Cardiac fibroblast (primary cell): ENCODE results near the gene UBE2E2.

Experiments used
- DNase-seq, 2 donors: peaks; one replicate each; pipeline versions ENCODE4 v3.0.0 to v3.0.0-alpha.2; 2010; ENCODE audit warnings: low read depth in 2 of 2
- H3K4me3 ChIP-seq, 2 donors: replicated peaks in 1 of 2; 1 replicate in 1 of 2; 2 replicates in 1 of 2; pipeline ENCODE4 v1.5.1; 2011; ENCODE audit warnings: low read depth in 2 of 2, low read length in 2 of 2, mild to moderate bottlenecking in 2 of 2, moderate library complexity in 1 of 2
- TF ChIP-seq, protein P1 (sequence below): IDR thresholded peaks from one replicate; pipeline ENCODE4 v1.5.1; 2011; ENCODE audit warnings: low read depth, mild to moderate bottlenecking, low read length, inconsistent platforms

UBE2E2 gene

DNA sequence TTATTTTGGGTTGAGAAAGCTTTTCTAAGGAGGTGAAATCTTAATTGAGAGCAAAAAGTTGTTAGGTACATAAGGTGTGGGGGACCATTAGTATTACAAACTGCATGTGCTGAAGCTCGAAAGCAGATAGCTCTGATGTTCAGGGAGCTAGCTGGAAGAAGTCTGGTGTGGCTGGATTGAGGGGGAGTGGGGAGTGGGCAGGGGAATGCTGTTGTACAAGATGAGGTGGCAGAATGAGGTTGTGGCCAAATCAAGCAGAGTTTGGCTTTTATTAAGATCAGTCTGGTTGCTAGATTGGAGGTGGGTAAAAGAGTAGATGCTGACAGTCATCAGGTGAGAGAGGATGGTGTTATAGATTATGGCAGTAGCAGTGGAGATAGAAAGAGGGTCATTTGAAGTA, 32.1 kb downstream of the UBE2E2 start:
- TF ChIP-seq, protein P1, sequence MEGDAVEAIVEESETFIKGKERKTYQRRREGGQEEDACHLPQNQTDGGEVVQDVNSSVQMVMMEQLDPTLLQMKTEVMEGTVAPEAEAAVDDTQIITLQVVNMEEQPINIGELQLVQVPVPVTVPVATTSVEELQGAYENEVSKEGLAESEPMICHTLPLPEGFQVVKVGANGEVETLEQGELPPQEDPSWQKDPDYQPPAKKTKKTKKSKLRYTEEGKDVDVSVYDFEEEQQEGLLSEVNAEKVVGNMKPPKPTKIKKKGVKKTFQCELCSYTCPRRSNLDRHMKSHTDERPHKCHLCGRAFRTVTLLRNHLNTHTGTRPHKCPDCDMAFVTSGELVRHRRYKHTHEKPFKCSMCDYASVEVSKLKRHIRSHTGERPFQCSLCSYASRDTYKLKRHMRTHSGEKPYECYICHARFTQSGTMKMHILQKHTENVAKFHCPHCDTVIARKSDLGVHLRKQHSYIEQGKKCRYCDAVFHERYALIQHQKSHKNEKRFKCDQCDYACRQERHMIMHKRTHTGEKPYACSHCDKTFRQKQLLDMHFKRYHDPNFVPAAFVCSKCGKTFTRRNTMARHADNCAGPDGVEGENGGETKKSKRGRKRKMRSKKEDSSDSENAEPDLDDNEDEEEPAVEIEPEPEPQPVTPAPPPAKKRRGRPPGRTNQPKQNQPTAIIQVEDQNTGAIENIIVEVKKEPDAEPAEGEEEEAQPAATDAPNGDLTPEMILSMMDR: no peak
- no peak overlapping the region for H3K4me3 ChIP-seq
- DNase-seq: no peak

DNA sequence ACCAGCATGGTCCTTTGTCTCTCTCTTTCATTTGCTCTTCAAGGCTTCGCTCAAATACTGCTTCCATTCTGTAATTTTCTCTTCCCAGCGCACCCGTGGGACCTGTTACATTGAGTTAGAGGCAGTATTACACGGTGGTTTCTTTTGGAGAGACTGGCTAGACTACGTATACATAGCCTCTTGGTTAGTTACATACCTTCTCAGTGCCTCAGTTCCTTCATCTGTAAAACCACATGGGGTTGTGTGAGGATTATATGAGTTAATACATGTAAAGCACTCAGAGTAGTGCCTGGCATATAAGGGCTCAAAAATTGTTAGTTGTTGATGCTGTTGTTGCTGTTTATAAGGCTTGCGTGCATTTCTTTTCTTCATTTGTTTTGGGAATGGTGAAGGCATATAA, 33.8 kb downstream of the UBE2E2 start:
- no peak for DNase-seq
- TF ChIP-seq, protein P1: no peak
- no peak overlapping the region for H3K4me3 ChIP-seq

DNA sequence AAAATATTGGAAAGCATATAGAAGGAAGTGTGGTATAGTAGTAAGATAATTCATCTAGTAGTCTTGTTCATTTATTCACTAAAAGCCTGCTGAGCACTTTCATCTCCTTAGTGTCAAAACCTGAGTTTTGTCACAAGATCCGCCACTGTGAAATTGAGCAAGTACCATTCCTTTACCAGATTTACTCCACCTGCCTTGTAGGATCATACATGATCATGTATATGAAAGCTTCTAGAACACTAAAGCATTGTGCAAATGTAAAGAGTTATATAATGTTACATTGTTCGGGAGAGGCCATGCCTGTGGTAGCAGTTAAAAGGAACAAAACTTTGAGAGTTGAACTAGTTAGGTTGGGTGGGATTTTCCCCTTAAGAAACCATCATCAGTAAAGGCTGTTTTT, 35.0 kb downstream of the UBE2E2 start:
- H3K4me3 ChIP-seq: no peak overlapping the region
- DNase-seq: no peak
- TF ChIP-seq, protein P1: no peak

DNA sequence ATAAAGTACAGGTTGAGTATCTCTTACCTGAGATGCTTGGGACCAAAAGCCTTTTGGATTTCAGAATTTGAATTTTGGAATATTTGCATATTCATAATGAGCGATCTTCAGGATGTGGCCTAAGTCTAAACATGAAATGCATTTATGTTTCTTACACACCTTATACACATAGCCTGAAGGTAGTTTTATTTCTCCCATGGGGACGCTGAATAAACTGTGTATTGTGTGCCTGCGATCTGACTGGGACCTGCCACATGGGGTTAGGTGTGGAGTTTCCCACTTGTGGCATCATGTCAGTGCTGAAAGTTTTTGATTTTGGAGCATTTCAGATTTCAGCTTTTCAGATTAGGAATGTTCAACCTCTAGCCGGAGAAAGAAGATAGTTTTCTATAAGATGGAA, 35.5 kb downstream of the UBE2E2 start:
- TF ChIP-seq, protein P1: no peak
- DNase-seq: no peak
- no peak overlapping the region for H3K4me3 ChIP-seq

DNA sequence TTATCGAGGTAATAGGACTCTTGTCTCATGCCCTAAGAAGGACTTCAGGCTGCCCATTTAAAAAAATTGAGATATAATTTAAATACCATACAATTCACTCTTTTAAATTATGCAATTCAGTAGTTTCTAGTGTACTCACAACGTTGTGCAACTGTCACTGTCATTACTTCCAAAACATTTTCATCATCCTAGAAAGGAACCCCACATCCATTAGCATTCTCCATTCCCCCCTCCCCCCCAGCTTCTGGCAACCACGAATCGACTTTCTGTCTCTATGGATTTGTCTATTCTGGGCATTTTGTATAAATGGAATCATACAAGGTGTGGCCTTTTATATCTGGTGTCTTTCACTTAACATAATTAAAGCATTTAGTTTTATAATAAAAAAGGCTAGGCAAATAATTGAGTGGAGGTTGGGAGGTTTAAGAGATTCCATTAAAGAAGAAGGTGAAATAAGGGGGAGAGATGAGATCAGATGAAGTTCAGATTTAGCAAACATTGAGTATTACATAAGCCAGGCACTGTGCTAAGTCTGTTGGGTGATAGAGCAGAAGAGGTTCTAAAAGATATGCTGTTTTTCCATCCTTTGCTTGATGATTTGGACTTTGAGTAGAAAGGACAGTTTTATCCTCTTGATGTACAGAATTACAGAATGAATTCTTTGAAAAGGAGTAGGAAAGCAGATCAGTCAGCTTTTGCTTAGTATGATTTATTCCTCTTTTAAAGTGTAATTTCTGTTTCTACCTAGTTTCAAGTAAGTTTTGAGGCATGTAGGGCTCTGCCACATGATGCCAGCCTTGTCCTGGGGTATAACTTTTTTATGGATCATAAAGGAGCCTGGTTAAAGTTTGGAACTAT, 36.3 kb downstream of the UBE2E2 start:
- peak in 1 of 2 donors; percentile 16 for DNase-seq
- TF ChIP-seq, protein P1: no peak
- no peak overlapping the region for H3K4me3 ChIP-seq

DNA sequence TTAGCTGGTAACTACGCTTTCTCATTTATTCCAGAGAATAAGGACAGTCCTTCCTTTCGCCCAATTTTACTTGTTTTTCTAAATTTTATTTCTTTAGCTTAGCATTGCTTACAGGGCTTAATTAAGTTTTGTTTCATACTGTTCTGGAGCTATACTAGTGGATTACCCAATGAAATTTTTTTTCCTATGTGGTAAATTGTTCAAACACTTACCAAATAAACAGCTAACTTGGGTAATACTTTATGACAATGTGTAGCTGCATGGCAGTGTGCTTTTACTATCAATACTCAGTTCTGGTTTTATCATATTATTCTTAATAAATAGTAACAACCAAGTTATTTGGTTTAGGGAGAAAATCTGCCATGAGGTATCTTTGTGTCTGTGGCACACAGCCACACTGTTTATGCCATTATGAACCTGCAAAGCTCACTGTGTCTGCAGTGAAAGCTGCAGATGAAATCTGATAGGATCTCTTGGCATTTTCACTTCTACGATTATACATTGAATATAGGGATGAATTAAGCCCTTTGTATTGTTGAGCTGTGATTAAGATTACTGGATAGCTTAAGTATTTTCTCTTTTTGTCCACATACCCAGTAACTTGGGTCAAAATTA, 37.2 kb downstream of the UBE2E2 start:
- no peak for DNase-seq
- H3K4me3 ChIP-seq: no peak overlapping the region
- TF ChIP-seq, protein P1: no peak

DNA sequence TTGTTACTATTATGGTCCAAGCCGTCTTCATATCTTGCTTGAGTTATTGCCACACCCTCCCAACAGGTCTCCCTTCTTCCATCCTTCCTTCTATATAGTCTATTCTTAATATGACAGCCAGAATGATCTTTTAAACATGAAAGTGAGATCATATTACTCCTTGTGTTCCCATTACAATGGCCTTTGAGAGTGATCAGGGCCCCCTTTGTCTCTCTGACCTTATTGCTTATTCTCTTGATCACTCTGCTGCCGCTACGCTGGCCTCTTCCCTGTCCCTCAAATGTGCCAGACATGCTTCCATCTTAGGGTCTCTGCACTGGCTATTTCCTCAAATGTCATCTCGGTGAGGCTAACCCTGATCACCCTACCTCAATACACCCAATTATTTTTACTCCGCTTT, 38.1 kb downstream of the UBE2E2 start:
- H3K4me3 ChIP-seq: no peak overlapping the region
- TF ChIP-seq, protein P1: no peak
- DNase-seq: no peak
